HG03175 (cell line): Measurements from ENCODE around the gene C2.

Source experiments
- ATAC-seq: cut with Tn5 transposase; IDR thresholded peaks from one replicate; pipeline ENCODE4 v1.9.1; 2021; ENCODE audit warnings: mild to moderate bottlenecking, moderate library complexity; ENCODE audit not compliant: unreplicated experiment

The C2 gene

DNA sequence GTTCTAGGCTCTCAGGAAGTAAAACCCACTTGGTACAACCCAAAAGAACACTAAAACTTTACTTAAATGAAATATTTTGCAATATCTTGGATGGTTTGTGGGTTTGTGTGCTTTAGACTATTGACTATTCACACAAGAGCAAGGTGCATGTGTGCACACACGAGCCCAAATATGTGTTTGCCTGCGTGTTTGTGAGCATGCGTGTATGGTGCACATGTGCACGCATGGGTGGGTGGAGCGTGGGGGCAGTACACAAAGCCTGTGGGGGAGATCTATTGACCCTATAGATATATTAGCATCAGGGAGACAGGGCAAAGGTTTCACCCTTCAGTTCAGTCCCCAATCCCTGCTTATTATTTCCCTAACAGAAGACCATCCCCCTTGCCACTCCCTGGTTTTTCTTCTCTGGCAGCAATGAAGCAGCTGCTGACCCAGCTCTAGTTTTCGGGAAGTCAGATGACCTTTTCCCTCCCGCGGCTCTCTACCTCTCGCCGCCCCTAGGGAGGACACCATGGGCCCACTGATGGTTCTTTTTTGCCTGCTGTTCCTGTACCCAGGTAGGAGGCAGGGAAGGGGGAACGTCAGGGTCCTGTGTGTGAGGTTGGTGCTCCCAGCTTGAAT is at the start of gene C2:
TSS of gene C2 (plus strand) at position 476 of the 621 bp plus-strand sequence. CDS start at position 512, 36 bp downstream.
- ATAC-seq = no peak

DNA sequence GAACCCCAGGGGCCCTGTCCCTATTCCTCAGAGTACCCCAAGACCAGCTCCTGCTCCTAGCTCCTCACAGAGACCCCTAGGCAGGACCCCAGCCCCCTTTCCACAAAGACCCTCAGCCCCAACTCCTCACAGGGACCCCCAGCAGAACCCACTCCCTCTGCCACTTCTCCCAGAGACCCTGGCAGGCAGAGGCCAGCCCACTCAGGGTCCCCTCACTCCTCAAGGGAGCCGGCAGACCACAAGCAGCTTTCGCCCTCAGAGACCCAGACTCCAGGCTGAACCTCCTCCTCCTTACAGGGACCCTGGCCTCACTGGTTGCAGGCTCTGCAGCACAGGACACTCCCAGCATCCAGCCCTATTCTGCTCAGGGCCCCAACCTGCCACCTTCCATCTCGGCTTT is 49.3 kb upstream of the C2 start:
- no peak for ATAC-seq

DNA sequence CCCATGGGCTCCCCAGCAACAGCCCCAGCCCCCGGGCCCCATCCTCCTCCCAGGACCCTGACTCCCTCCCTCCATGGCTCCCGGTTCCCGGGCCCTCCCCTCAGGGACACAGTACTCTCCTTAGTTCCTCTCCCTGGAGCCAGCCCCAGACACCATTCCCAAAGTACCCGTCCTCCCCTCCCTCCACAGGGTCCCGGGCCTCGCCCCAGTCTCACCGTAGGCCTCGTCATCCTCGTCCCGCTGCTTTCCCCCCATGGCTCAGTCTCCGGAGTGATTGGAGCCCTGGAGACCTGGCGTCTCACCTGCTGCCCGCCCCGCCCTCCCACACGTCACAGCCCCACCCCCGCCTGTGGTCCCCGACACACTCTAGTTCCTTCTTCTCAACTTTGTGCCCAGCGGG is 48.8 kb upstream of the C2 start, which contains the start of gene SLC44A4:
TSS of gene SLC44A4 (minus strand) at position 272 of the 400 bp plus-strand sequence. CDS start at position 255, 17 bp downstream.
- ATAC-seq = no peak

DNA sequence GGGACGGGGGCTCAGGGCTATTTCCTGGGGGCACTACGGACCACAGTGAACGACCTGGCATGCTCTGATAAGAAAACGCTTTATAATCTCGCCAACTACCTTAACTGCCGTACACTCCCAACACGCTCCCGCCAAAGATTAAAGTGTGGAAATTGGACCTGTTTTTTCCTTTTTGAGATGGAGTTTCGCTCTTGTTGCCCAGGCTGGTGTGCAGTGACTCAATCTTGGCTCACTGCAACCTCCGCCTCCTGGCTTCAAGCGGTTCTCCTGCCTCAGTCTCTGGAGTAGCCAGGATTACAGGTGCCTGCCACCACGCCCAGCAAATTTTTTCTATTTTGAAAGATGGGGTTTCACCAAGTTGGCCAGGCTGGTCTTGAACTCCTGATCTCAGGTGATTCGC is 48.4 kb upstream of the C2 start:
- ATAC-seq = no peak

- no peak for ATAC-seq
Observed at GRCh38 chr6:31879901-31880300, 47.6 kb upstream of the C2 start.

GRCh38 chr6:31880616-31881015 is 46.9 kb upstream of the C2 start:
- no peak for ATAC-seq

GRCh38 chr6:31881136-31881859 is 46.2 kb upstream of the C2 start:
- ATAC-seq = no peak

GRCh38 chr6:31882344-31882743 is 45.2 kb upstream of the C2 start:
- no peak for ATAC-seq

DNA sequence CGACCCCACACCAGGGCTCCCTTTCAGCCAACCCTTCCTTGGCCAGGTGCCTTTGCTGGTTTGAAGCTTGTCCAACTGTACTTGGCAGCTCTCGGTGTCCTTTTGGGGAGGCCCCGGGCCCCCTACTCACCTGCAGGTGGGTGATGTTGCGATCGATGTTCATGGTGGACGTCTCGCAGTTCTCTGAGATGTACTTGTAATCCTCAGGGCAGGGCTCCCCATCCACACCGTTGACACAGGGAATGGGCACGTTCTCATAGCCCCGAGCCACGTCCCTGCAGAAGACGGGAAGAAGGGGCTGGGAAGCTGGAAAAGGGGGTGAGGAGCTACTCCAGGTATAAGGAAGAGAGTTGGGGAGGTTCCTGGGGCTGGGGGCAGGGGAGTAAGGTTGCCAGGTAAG is 43.8 kb upstream of the C2 start:
- ATAC-seq = no peak

DNA sequence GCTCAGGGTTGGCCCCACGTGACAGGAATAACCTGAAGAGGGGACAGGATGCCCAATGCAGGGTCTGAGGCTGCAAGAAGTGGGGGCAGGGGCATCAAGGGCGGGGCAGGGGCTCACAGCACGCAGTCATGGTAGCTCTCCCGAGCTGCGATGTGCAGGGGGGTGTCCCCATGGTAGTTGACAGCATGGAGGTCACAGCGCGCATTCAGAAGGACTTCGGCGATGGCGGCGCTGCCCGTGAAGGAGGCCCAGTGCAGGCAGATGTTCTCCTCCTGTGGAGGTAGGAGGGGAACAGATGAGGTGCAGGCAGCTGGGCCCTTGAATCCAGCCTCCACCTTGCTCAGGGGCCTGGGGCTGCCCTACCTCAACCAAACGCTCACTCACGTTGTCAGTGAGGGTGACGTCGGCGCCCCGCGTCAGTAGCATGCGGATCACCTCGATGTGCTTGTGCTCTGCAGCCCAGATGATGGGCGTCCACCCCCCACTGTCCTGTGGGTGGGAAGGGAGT is 42.9 kb upstream of the C2 start:
- ATAC-seq = no peak

- ATAC-seq = no peak
Observed at GRCh38 chr6:31886541-31886991, 41.0 kb upstream of the C2 start.

- ATAC-seq = no peak
Observed at GRCh38 chr6:31887173-31888007, 40.1 kb upstream of the C2 start.

- ATAC-seq = no peak
Observed at GRCh38 chr6:31888276-31889258, 39.0 kb upstream of the C2 start.

- no peak for ATAC-seq
Observed at GRCh38 chr6:31889331-31889972, 38.1 kb upstream of the C2 start.

DNA sequence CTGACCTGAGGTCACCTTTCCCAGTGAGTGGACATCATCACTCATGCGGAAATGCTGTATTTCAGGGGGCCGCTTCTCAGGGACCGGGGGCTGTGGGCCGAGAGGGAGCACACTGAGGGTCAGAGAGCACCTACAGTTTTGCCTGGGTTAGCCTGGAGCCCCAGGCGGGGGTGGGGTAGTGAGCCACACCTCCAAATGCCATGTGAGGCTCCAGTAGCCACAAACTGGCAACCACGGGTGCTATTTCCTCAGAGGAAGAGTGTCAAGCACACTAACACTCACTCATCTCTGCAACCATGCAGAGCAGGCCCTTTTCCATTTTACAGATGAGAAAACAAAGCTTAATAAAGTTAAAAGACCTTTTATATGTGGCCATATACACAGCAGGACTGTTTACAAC is 34.7 kb upstream of the C2 start:
- ATAC-seq = no peak

DNA sequence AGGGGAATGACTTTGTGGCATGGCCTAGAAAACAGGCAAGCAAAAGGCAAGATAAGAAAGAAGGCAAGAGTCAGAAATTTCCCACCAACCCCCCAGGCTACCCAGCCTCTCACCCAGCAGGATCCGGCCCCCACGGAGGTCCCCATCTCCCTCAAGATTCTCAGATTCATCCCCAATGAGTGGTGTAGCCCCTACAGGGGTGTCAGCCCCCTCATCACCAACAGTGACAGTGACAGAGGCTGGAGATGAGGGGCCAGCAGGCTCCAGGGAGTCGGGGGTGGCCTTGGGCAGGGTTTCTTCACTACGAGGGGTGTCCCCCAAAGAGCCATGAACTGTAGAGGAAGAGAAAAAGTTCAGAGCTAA is 31.0 kb upstream of the C2 start:
- ATAC-seq = no peak

DNA sequence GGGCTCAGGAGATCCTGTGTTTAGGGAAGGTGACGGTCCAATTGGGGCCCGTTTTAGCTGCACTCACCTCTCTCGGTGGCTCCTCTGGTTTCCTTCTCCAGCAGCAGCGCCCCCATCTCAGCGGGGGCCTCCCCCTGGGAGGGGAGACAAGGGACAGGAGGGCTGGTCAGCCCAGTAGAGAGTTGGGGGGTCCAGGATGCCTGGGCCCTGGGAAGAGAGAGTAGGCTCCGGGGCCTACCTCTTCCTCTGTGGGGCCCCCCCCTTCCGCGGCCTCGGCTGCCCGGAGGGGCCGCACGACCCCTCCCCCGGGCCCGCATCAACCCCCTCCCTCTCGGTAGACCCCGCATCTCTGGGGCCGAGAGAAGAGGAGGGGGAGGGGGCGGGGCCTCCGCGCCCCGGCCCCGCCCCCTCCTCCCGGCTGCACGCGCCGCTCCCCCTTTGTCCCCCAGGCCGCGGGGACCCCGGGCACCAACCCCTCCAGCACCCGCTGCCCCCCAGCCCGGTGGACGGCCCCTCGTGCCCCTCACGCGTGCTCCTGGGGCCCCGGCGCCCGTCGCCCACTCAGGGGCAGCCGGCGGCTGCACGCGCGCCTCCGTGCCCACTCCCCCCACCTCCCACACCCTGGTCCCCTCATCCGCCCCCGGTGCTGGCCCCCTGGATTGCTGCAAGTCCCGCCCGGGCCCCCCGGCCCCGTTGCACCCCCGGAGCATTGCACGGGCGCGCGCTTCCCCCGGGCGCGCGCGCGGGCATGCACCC is 30.5 kb upstream of the C2 start:
- ATAC-seq = no peak

GRCh38 chr6:31897612-31898382 is 29.7 kb upstream of the C2 start, which contains the start of gene EHMT2:
TSS of gene EHMT2 (minus strand) at chr6:31897698. CDS start at chr6:31897677, 21 bp downstream.
- ATAC-seq = peak; percentile 61
